Mesenteric fat pad (tissue), 1 donor: ENCODE results near the gene CD47. TPM values are rescaled to one million over a fixed set of nuclear protein-coding genes. Genes with fewer than 3 reads are reported as not detected.

Source experiments
- DNase-seq: peaks from one replicate; pipeline ENCODE4 v3.0.0-alpha.2; 2020; ENCODE audit warnings: low spot score
- total RNA-seq: library from RNA; stranded (reverse); fragmentation: NEBNext Ultra II Directional; extraction: Animal tissue kit (Norgen Biotek cat#: 25700); gene quantifications from one replicate; pipeline ENCODE4 v1.2.1, GENCODE V29; 2021
- donor health status: DM: yes; HTN: yes; CAD: no.

Gene CD47
- total RNA-seq, 1 donor from 2014 or later, result 59.3 TPM

GRCh38 chr3:108053483-108053882 lies 37.3 kb downstream of the CD47 start:
- no peak for DNase-seq

GRCh38 chr3:108053067-108053466 lies 37.8 kb downstream of the CD47 start:
- no peak for DNase-seq

GRCh38 chr3:108051005-108051404 lies 39.8 kb downstream of the CD47 start:
- DNase-seq, result no peak

GRCh38 chr3:108047987-108048386 lies 42.8 kb downstream of the CD47 start:
- no peak for DNase-seq

- no peak for DNase-seq
These were observed 44.6 kb downstream of the CD47 start for GRCh38 chr3:108046247-108046646.

GRCh38 chr3:108044699-108045098 lies 46.1 kb downstream of the CD47 start:
- no peak for DNase-seq

GRCh38 chr3:108042300-108042699 lies 48.5 kb downstream of the CD47 start:
- no peak for DNase-seq

GRCh38 chr3:108041253-108041652 lies 49.6 kb downstream of the CD47 start:
- no peak for DNase-seq

- no peak for DNase-seq
These were observed 53.1 kb downstream of the CD47 start for GRCh38 chr3:108037770-108038169.

- no peak for DNase-seq
These were observed 53.7 kb downstream of the CD47 start for GRCh38 chr3:108036984-108037741.

GRCh38 chr3:108036401-108036800 lies 54.4 kb downstream of the CD47 start:
- DNase-seq, result no peak

GRCh38 chr3:108035751-108036150 lies 55.1 kb downstream of the CD47 start:
- no peak for DNase-seq

- no peak for DNase-seq
These were observed 58.9 kb downstream of the CD47 start for GRCh38 chr3:108031895-108032294.

GRCh38 chr3:108030960-108031359 lies 59.9 kb downstream of the CD47 start:
- no peak for DNase-seq

GRCh38 chr3:108029466-108029865 lies 61.4 kb downstream of the CD47 start:
- DNase-seq, result no peak

- no peak for DNase-seq
These were observed 61.9 kb downstream of the CD47 start for GRCh38 chr3:108028896-108029295.

- no peak for DNase-seq
These were observed 65.7 kb downstream of the CD47 start for GRCh38 chr3:108025177-108025576.

- no peak for DNase-seq
These were observed 66.5 kb downstream of the CD47 start for GRCh38 chr3:108024146-108024850.

- DNase-seq, result no peak
These were observed 68.3 kb downstream of the CD47 start for GRCh38 chr3:108022256-108023150.

- DNase-seq, result no peak
These were observed 69.3 kb downstream of the CD47 start for GRCh38 chr3:108021533-108021932.

- DNase-seq, result no peak
These were observed 69.7 kb downstream of the CD47 start for GRCh38 chr3:108021131-108021530.

GRCh38 chr3:108018552-108018951 lies 72.3 kb downstream of the CD47 start:
- DNase-seq, result no peak
